HG03095 (cell line): ENCODE measurements around the gene LY6G5C.

Experiments used
- ATAC-seq: cut with Tn5 transposase; IDR thresholded peaks from one replicate; pipeline ENCODE4 v1.9.1; 2021; ENCODE audit warnings: moderate library complexity; ENCODE audit not compliant: unreplicated experiment

The LY6G5C gene

GRCh38 chr6:31663126-31663960 lies 17.5 kb downstream of the LY6G5C start:
- ATAC-seq = no peak

GRCh38 chr6:31662124-31662723 lies 18.6 kb downstream of the LY6G5C start:
- ATAC-seq = no peak

GRCh38 chr6:31661262-31662123 lies 19.4 kb downstream of the LY6G5C start:
- no peak for ATAC-seq

GRCh38 chr6:31660381-31661261 lies 20.2 kb downstream of the LY6G5C start, which contains the start of gene C6orf47:
TSS of gene C6orf47 (minus strand) at chr6:31660778. CDS start at chr6:31659947, 831 bp downstream.
- peak; percentile 45 for ATAC-seq

- no peak for ATAC-seq
Measured at GRCh38 chr6:31659649-31660380, 21.1 kb downstream of the LY6G5C start.

GRCh38 chr6:31658983-31659648 lies 21.8 kb downstream of the LY6G5C start:
- no peak for ATAC-seq

- no peak for ATAC-seq
Measured at GRCh38 chr6:31658158-31658688, 22.6 kb downstream of the LY6G5C start.

- no peak for ATAC-seq
Measured at GRCh38 chr6:31657406-31658157, 23.3 kb downstream of the LY6G5C start.

GRCh38 chr6:31655349-31656237 lies 25.3 kb downstream of the LY6G5C start, which contains the start of gene APOM:
TSS of gene APOM (plus strand) at chr6:31655894. CDS start at chr6:31655967, 73 bp downstream.
- ATAC-seq = no peak

- ATAC-seq = no peak
Measured at GRCh38 chr6:31654574-31655348, 26.1 kb downstream of the LY6G5C start.

GRCh38 chr6:31652925-31653724 lies 27.7 kb downstream of the LY6G5C start:
- peak; percentile 47 for ATAC-seq

GRCh38 chr6:31651602-31652191 lies 29.2 kb downstream of the LY6G5C start:
- peak; percentile 21 for ATAC-seq

GRCh38 chr6:31645325-31645724 lies 35.5 kb downstream of the LY6G5C start:
- no peak for ATAC-seq

- no peak for ATAC-seq
Measured at GRCh38 chr6:31643818-31644454, 36.9 kb downstream of the LY6G5C start.
